Effector CD4-positive, alpha-beta T cell (primary cell): ENCODE measurements around the gene FUT9.

Experiments
- DNase-seq: peaks from one replicate; pipeline ENCODE4 v3.0.0-alpha.2; 2020

The FUT9 gene

DNA sequence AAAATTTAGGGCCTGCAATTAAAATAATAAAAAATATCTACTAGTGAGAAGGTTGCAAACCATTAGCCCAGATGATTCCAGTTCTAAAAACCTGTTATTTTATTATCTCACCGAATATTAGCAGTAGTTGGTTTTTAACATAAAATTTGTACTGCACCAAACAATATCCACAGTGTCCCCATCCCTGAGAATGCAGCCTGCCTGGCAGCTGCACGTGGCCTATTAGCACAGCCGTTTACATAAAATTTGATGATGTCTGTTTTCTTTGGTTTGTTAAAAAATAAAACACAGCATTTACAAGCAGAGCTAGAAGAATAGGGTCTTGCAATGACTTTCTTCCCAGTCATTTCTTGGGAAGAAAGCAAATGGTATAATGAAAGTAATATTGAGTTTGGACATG, 58.2 kb downstream of the FUT9 start:
- no peak for DNase-seq

GRCh38 chr6:96075826-96076225, 60.1 kb downstream of the FUT9 start:
- no peak for DNase-seq

DNA sequence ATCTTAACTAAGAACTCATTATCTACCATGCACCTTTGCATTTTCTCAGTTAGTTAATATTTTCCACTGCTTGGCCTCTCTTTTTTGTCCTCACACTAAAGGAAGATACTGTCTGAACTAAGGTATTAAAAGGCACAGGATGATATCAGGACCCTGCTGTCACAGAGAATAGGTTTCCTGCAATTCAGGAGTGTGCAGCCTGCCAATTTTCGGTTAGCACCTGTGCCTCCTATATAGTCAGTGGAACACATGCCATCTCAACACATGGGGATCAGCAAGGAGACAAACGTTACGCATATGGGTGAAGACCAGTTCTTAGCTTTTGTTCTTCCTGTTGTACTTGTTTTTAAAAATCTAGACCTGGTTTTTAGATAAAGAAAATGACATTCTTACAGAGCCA, 71.0 kb downstream of the FUT9 start:
- no peak for DNase-seq

- no peak for DNase-seq
Measured at GRCh38 chr6:96089173-96089572, 73.4 kb downstream of the FUT9 start.

DNA sequence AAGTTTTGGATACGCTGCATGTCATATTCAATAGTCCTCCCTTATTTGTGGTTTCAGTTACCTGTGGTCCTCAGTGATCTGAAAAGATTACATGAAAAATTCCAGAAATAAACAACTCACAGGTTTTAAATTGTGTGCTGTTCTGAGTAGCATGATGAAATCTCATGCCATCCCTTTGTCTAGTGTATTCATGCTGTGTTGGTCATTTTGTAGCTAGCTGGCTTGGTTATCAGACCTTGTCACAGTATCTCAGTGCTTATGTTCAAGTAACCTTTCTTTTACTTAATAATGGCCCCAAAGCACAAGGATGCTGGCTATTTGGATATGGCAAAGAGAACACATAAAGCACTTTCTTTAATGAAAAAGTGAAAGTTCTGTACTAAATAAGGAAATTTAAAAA, 78.3 kb downstream of the FUT9 start:
- DNase-seq = no peak

DNA sequence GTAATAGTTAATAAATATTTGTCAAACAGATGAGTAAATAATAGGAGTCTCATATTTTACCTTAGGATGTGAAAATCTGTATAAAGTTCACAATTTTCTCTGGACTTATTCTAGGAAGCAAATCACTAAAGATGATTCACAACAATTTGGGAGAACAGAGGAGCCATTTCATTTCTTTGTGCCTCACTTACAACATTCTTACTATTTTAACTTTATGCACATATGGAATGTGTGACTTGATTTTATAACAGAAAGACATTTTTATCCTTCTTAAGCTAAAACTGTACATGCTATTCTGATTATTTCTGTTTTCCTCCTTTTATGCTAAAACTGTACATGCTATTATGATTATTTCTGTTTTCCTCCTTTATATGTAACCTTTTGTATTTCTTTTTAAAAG, 83.3 kb downstream of the FUT9 start:
- no peak for DNase-seq

GRCh38 chr6:96101564-96101963, 85.8 kb downstream of the FUT9 start:
- DNase-seq = no peak

GRCh38 chr6:96104910-96105309, 89.1 kb downstream of the FUT9 start:
- no peak for DNase-seq

- no peak for DNase-seq
Measured at GRCh38 chr6:96110878-96111277, 95.1 kb downstream of the FUT9 start.

DNA sequence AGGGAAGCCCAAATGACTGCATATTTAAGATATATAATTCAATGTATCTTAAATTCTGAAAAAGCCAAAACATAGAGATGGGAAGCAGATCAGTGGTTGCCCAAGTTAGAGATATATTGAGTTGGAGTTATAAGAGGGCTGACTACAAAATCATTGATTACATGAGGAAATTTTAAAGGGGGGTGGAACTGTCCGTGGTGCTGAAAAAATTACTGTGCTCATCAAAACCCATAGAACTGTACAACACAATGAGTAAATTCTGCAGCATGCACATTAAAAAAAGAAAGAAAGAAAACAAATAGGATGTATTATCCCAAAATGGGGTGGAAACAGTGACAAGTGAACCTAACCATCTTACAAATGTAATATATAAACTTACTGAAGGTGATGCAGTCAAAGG, 100.9 kb downstream of the FUT9 start:
- DNase-seq = no peak

DNA sequence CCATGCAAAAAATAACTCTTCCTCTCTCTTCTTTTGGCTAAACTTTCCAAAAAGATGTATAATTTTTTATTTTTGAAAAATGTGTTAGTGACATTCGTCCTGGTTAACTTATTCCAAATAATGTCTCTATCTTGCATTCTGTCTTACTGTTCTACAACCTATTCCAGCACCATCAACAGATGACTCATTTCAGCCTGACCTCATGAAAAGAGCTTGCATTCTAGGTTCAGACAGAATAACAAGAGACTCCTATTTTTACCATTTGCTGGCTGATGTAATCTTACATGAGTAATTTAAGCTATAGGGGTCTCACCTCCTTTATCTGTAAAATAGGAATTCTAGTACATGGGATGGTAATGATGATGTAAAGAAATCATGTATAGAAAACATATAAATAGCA, 109.0 kb downstream of the FUT9 start:
- no peak for DNase-seq

DNA sequence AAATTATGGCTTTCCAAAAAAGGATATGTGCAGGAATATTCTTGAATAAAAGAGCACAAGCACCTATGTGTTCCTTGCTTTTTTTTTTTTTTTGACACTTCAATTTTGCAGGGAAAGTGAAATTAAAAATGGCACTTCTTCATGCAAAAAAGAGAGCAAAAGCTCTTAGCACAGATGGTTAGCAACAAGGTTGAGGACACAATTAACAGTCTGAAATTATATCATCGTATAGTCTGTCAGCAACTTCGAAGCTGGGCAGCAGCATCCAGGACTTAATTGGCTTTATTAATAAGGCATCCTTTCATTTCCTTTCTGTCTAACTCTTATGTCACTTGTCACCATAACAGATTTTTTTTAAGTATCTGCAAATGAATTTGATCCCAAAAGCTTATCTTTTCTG, 122.6 kb downstream of the FUT9 start:
- DNase-seq = no peak

DNA sequence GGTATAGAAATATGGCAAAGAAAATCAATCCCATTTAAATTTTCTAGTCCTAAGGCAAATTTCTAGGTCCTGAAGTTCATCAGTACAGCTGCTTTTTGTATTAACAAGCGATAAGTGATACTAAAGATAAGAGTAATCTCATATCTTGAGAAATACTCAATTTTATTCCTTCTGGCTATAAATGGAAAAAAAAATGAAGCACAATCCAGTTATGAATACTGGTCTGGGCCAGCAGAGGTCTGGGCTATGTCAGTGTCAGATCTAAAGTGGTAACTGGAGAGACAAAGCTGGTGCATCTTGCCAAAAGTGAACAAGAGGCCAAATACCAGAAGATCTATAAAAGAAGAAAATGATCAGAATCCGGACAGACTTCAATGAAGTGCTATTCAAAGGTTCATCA, 126.4 kb downstream of the FUT9 start:
- no peak for DNase-seq

GRCh38 chr6:96150431-96150830, 134.7 kb downstream of the FUT9 start:
- no peak for DNase-seq

DNA sequence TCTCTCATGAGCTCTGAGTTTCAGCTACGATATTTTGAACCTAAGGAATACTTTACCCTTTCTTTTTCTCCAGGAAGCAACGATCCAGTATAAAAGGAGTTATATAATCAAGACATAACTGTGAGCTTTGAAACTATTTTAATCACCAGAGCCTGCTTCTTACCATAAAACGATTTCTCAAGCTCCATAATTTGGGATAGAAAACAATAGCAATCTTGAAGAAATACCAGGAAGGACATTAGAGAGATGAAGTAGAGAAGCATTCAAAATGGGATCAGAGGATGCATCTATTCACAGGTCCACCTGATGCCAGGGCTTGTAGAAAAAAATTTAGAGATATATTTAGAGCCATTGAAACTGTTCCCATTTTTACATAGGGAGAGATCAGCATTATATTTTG, 135.9 kb downstream of the FUT9 start:
- no peak for DNase-seq

DNA sequence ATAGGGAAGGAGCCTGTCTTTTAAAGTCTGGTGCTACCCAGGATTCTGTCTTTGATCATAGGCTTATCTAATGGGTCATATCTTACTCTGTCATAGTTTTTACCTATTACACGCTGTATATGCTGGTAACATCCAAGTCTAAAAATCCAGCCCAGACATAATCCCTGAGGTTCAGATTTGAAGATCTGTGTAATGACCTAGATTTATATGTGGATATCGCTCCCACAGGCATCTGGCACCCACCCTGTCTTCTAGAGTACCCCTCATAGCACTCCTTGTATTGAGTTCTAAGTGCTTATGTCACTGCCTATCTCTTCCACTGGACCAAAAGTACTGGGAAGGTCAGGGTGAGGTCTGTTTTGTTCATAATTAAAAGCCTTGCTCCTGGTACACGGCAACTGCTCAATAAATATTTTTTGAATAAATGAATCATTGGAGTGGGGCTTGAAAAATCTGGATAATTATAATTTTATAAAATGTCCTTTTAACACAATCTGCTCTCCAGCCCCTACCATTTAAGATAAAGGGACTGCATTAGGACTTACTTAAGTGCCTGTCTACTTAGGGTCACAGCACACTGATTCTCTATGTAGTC, 136.4 kb downstream of the FUT9 start:
- no peak for DNase-seq

- no peak for DNase-seq
Measured at GRCh38 chr6:96153775-96154174, 138.0 kb downstream of the FUT9 start.

DNA sequence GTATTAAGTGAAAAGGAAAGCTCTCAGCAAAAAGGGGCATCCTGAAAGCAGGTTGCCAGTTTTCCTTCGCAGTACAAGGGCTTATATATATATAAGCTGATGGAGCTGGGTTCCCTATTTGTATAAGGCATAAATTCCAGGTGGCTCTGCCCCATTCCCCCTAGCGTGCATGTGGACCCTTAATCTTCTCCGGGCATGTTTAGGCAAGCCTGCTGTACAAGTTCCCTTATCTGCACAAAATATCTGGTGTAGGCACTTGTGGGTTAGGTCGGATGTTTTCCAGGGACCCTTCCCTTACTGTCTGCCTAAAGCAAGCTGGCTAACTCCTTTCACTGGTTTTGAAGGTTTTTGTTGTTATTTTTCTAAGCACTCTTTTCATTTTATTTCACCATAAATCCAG, 140.7 kb downstream of the FUT9 start:
- no peak for DNase-seq

DNA sequence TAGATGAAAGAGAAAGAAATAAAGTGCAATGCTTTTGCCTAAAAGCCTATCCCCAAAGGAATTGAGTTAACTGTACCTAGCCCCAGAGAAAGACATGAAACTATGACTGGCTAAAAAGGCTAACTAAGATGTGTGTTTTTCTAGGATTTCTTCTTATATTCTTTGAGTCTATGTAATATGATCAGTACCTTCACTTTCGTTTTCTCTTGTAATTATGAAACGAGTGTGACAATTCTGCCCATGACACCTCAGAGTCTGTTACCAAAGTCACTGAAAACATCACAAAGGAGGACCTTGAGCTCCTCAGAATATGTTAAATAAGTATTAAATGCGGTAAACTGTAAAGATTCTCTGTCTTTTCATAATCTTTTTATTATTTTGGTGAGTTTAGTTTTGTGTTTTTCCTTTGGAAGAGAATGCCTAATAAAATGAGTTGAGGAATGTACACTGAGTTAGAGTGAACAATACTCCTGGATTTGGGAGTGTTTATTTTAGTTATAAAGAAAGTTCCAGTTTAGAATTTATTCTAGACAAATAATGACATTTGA, 141.3 kb downstream of the FUT9 start:
- DNase-seq = no peak

GRCh38 chr6:96162711-96163120, 146.9 kb downstream of the FUT9 start:
- DNase-seq = no peak

DNA sequence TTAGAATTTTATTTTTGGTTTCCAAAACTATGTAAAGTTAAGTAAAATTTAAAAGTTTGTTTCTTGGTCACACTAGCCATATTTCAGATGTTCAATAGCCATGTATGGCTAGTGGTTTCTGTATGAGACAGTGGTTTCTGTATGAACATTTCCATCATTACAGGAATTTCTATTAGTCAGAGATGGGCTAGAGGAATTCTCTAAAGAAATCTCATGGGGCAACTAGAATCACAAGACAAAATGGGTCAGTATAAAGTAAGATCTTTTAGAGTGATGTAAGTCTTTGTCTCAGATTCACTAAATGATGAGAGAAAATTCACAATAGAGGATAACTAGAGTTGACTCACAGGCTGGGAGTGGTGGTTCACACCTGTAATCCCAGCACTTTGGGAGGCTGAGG, 149.0 kb downstream of the FUT9 start:
- no peak for DNase-seq

GRCh38 chr6:96171112-96171511, 155.3 kb downstream of the FUT9 start:
- no peak for DNase-seq

DNA sequence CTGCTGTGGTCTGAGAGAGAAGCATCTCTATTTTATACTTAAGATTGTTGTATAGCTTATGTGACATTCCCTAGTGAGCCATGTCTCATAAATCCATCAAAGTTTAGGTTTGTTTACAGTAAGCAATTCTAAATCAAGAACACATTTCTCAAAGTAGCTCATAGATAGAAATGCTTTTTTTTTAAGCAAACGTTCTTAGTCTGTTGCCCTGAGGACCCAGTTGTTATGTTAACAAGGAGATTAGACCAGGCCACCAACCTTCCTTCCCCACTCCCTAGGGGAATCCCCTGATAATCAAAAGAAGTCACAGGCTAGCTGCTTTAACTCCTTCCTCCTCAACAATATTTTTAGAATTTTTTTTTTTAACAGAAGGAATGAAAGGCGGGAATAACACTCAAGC, 169.0 kb downstream of the FUT9 start:
- no peak for DNase-seq

- DNase-seq = no peak
Measured at GRCh38 chr6:96186094-96186493, 170.3 kb downstream of the FUT9 start.

GRCh38 chr6:96186516-96187195, 170.9 kb downstream of the FUT9 start:
- no peak for DNase-seq
